Activated T-cell treated with anti-CD3 and anti-CD28 coated beads for 1 hour (primary cell): ENCODE results near the gene EXOSC7.
A peak's percentile ranks its signal among the peaks of the same experiment; 100 is the strongest.

Experiments used
- DNase-seq: peaks from one replicate; pipeline ENCODE4 v3.0.0-alpha.2; 2020; ENCODE audit warnings: low read depth

EXOSC7 gene

DNA sequence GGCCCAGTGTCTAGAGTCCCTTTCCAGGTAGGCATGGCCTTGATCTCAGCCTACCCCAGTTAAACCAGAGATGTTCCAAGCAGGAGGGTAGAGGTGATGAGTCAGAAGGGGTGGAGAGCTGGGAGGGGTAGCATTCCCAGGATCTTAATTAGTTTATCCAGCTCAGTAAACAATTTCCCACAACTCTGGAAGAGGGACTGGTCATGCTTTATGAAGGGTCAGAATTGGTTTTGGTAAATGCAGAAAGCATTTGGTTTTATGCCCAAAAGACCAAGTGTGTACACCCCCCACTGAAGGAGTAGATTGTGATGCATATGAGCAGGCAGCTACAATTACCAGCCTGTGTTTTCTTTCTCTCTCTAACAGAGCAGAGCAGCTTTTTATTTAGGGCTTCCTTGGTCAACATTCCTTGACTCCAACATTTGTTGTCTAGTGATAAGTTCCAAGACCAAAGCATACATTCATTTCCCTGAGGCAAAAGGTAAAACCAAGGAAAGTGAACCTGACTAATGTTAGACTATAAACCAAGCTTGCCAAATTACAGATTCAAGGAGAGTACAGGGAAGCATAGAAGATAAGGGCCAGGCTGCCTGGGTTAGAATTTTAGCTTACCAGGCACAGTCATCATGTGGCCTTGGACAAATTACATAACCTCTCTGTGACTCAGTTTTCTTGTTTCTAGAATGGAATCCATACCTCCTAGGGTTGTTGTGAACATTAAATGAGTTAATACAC is 17.6 kb downstream of the EXOSC7 start:
- no peak for DNase-seq

DNA sequence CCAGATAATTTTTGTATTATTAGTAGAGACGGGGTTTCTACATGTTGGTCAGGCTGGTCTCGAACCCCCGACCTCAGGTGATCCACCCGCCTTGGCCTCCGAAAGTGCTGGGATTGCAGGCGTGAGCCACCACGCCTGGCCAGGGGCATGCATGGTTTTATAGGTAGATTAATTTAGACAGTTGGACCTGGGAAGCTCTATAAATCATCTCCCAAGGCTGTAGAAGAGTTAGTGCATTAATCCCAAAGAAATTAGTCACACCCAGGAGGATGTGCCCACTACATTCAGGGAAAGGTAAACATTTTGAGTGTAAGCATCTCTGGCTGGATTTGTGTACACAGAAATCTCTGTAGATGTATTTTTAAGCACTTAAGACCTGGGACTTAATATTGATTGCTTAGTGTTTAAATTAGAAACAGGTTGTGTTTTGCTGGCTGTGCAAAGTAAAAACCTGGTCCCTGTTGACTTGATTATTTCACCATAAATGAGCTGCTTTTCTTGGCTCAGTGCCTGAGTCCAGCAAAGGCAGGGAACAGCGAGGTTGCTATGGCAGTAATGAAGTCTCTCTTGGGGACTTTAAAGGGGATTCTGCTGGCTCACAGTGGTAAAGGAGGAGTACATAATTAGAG is 19.2 kb downstream of the EXOSC7 start:
- DNase-seq: no peak

DNA sequence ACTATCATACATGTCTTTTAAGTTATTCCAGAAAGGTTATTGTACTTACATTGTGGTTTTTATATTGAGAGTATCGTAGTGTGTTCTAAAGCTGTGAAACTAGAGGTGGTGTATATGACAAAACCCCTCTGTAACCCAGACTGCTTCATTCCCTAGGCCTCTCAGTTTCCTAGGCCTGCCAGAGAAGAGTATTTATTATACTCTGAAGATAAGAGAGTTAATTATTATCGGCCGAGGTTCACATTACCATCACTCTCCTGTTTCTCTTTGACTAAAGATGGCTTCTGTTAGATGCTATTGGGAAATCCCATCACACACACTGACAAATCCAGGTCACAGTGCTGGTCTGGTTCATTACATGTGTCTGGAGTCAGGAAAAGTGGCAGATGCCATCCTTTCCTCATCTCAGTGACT is 20.5 kb downstream of the EXOSC7 start:
- no peak for DNase-seq

DNA sequence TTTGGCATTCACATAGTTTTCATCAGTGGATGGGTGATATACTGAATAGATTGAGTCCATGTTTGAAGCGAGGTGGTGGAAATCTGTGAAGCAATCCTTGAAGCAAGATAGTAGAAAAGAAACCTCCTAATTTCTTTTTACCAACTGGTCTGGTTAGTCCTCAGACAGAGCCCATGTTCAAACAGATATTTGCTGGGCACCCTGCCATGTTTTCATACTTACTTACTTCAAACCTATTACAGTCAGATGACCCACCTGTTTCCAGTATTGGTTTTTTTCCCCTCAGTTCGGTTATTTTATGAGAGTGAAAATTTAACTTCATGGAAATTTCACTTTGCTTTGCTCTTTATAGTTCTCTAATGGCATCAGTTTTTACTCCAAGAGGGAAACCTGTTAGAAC is 23.7 kb downstream of the EXOSC7 start:
- DNase-seq: no peak

DNA sequence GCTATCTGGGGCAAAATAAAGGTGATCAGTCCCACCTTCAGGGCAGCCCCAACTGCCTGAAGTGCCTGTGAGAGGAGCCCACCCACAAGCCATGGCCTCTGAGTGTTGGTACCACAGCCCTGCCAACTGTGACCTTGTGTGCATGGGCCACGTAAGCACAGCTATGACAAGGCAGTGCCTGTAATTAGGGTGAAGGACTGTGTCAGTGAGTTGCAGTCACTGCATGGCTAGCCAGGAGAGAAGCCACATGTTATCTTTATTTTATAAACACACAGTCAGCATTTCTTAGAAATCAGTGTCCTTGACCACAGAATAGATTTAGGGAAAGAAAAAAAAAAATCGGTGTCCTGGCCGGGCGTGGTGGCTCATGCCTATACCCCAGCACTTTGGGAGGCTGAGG is 24.8 kb downstream of the EXOSC7 start:
- no peak for DNase-seq

DNA sequence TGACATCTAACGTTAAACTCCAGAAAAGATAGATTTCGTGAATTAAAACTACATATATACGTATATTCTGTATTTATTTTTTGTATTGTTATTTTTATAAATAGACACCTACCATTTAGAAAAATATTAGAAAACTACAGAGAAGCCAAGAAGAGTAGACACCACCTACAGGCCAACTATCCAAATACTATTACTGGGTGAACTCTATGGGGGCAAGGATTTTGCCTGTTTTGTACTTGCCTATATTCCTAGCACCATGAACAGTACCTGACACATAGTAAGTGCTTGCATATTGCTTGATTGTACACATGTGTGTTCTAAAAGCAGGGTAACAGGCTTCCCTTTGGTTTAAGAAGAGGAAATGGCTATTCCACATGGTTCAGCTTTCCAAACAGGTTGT is 25.7 kb downstream of the EXOSC7 start:
- DNase-seq: no peak

DNA sequence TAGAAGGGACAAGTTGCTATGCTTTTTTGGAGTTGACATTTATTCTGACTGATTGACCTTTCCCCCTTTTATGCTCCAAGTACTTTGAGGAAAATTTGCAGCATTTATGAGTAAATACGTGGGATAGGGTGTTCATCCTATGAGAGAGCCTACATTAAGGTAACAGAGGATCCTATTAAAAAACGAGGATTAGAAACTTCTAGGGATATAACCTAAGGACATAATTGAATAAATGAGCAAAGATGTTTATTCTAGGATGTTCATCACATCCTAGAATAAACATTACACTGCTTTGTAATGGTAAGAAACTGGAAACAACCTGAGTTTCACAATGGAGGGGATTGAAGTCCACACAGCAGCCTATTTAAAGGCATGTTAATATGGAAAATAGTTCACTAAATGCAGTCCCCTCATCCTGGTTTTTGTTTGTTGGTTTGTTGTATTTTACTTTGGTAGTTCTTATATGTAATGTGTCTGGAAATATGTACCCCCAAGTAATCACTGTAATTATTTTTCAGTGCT is 26.2 kb downstream of the EXOSC7 start:
- DNase-seq: no peak

DNA sequence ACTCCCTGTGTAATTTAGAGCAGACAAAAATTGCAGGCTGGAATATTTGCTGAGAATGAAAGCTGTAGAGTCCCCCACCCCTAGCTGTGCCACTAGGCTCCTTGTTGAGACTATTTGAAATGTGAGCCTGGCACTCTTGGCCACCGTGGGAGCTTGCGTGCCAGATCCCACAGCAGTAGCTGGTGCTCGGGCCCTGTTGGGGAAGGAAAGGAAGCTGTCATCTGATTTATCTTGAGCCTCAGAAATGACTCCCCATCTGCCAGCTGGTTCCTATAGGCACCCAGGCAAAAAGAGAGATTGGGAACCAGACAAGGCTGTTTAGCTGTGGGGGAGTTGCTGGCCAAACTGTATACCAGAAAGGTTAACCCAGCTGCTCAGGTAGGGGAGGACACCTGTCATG is 26.7 kb downstream of the EXOSC7 start:
- no peak for DNase-seq

DNA sequence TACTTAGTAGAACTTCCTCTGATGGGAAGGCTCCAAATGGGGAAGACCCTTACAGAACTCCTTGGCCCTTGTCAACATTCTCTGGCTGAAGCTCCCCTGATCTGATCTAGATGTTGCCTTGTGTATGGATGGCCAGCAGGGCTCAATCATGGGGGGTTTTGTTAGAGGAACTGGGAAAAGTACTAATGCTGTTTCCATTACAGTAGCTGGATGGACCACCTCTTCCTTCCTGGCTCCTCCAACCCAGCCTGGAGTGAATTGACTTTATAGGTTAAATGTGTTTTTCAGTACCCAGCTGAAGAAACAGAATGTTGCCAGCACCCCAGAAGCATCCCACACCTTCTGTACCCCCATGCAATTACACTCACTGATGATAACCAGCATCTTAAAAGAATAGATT is 27.4 kb downstream of the EXOSC7 start:
- no peak for DNase-seq

DNA sequence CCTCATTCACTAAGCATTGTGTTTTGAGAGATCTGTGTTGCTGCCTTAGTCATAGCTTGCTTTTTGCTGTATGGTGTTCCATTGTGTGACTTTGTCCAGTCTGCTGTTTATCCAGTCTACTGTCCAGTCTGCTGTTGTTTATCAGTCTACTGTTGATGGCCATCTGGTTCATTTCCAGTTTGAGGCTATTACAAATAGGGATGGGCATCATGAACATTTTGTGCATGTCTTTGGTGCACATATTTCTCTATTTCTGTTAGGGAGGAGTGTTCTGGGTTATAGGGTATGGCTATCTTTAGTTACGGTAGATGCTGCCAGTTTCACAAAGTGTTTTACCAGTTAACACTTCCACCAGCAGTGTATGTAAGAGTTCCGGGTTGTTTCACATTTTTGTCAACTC is 27.8 kb downstream of the EXOSC7 start:
- no peak for DNase-seq

DNA sequence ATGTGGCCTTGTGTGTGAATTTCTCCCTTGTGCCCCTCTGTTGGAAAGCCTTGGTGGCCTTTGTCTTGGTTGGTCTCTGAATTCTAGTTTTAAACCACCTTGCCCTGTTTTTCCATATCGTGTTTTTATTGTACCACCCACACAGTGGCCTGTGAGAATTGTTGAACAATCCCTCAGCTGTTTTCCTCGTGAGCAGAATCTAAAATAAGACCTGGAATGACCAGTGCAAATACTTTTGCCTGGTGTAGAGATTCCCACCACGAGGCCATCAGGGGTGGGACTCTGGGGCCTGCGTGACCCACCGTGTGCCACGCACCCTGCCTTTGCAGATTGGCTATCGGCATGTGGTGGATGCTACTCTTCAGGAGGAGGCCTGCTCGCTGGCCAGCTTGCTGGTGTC is 31.0 kb downstream of the EXOSC7 start:
- no peak for DNase-seq

DNA sequence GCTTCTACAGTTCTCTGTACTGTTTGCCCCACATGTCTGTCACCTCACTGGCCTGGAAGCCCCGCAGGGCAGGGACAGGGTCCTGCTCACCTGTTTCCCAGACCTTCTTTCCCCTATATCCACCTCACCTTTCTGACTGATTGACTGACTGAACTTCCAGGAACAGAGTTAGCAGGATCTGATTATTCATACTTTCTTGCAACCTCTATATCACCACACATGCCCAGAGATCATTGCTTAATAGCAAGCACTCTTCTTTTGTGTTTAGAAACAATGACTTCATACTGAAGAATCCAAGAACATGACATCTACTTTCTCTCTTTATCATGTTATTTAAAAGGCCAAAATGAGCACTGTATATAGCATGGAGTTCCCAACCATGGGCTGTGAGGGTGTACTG is 32.1 kb downstream of the EXOSC7 start:
- DNase-seq: no peak

DNA sequence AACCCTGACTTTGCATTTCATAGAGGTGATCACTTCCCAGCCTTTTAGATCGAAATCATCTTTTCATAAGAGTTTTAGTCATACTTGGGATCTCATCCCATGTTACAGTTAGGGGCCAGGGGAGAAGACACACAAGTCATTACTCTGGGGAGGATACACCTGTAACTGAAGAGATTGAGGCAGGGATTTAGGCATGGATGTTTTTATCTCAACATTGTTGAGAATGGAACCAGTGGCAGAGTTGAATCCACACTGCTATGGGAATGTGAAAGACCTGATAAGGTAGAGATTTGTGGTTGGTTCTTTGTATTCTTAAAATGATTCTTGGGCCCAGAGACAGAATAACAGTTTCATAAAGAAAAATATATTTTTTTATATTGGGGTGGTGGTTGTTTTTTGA is 33.8 kb downstream of the EXOSC7 start:
- DNase-seq: no peak

DNA sequence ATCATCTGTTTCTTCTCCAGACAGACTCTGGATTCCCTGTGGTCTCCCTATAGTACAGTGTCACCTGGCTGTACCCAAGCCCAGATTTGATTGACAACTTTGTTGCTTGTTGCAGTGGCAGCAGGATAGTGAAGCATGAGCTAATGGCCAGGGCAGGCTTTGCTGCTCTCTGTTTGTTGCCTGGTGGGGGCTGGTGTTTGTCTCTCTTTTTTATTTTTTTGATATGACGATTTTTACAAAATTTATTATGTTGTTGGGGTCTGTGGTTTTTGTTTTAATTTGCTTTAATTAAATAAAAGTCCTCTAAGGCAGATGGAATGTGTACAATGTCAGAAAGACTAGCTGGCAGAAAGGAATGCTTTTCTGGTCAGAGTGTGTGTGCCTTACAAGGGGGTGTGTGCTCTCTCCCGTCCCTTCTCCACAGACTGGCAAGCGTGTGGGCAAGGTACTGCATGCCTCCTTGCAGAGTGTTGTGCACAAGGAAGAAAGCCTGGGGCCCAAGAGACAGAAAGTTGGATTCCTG is 34.8 kb downstream of the EXOSC7 start:
- no peak for DNase-seq

DNA sequence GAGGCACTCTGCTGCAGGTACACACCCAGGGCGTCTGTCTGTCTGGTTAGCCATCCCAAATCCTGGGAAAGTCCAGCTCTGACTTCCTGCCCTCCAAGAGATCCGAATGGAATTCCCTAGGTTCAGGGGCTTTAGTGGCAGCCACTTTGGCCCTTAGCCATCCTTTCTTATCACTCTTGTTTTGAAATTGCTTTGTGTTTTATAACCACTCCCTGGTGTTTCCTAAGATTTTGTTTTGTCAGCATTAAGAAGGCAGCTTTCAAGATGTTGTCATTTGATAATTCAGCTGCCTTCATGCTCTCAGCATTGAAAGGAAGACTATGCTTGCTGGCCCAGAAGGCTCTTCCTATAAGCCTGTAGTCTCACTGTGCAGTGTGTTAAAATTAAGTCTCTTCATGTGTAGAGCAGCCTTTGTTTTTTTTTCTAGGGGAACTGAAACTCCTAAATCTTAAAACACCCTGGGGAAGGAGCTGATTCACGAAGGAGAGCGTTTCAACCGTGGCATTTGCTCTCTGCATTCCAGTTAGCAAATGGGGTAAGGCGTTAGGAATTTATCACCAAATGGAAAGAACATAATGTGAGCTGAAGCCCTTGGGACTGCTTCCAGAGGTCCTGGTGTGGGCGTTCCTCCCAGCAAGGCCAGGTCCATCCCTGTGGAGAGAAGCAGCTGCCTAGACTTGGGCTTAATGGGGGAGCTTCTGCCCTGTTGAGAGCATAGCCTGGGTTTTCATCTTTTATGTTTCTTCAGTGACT is 35.9 kb downstream of the EXOSC7 start:
- DNase-seq: no peak

DNA sequence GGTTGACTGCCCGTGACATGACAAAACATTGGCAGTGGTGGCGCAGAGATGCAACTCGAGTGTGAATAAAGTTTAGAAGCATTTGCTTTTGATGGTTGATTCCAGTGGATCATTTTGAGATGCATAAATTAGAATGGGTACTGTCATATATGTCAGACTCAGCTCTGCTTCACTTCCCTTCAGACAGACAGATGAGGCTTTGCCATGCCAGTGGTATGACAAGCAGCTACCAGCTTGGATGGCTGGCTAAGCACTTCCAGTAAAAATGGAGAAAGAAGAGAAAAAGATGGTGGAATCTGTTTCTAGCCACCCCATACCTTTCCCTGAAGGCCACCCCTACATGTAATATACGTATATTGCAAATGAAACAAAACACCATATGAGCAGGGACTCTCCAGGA is 36.5 kb downstream of the EXOSC7 start:
- DNase-seq: no peak

DNA sequence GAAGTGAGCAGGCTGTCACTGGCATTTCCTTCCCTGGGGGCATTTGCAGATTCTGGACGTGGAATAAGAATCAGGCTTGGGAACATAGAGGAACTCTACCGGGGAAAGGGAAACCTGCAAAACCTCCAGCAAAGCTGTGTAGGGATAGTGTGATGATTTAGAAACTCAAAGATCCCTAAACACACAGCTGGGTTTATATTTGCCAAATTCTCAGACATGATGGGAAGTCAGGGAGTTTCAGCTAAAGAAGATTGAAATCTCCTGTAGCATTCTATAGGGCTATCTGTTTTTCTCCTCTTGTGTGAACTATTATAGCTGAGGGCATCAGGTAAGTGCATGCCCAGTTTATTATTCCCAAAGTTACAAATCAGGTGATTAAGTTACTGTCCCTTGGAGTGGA is 40.9 kb downstream of the EXOSC7 start:
- DNase-seq: no peak

DNA sequence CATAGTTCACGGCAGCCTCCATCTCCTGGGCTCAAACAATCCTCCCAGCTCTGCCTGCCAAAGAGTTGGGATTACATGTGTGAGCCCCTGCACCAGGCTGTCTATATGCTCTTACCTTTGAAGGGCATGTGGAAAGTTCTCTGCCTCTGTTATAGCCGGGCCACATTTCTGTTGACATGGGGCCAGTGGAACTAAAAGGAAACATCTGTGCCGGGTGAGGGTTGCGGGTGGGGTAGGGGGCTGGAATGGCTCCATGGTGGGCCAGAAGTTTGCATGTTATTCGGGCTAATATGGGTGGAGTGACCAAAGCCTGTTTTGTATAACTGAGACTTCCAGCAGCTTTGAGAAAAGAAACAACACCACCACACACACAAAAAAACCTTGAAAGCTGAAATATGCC is 41.8 kb downstream of the EXOSC7 start:
- DNase-seq: no peak

DNA sequence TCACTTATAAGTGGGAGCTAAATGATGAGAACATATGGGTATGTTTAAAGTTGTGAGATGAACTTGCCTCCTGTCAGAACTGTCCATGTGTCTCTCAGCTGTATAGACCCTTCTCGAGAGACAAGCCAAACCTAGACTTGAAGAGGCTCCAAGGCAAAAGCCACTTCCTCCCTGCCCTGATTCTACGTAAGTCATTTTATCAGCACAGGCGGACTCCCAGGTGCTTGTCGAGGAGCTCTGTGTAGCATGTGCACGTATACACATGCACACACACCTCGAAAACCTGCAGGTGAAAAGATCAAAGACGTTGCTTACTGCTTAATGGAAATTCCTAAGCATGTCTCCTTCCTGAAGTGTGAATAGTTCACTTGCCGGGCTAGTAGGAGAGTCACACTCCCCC is 44.5 kb downstream of the EXOSC7 start:
- DNase-seq: peak; percentile 11

DNA sequence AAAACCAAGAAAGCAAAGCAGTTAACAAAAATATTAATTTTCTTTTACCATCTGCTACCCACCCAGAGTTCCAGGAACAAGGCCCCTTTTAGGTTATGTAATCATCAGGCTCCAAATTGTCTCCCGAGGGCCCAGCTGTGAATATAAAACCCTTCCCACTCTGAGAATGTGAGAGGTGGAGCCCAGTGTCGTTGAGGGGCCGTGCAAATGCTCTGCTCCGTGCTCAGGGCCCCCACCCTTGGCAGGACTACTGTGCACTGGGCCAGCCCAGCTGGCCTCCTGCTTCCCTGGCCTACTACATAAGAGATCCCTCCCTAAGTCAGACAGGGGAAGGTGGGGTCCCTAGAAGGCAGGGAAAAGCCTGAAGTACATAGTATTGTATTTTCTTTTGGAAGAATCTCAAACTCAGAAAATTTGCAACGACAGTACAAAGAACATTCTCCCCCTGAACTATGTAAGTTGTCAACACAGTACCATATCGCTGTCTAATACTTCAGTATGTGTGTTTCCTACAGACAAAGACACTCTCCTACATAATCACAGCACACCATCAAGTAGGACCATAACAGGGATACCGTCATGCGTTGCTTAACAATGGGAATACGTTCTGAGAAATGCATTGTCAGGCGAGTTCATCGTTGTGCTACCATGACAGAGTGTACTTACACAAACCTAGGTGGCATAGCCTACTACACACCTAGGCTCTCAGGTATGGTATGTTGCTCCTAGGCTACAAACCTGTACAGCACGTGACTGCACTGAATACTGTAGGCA is 45.7 kb downstream of the EXOSC7 start:
- DNase-seq: no peak

DNA sequence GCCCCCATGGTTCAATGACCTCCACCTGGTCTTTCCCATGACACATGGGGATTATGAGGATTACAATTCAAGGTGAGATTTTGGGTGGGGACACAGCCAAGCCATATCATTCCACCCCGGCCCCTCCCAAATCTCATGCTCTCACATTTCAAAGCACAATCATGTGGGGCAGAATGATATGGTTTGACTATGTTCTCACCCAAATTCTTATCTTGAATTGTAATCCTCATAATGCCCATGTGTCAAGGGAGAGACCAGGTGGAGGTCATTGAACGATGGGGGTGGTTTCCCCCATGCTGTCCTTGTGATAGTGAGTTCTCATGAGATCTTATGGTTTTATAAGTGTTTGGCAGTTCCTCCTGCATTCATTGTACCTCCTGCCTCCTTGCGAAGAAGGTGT is 47.6 kb downstream of the EXOSC7 start:
- DNase-seq: no peak
